Measurements from ENCODE around the gene NEK10.
"Not testable (repeated sequence)": the region's sequence is repeated elsewhere in the genome, so short reads cannot be mapped to it uniquely, and the experiment has no call there.

The NEK10 gene, protein sequence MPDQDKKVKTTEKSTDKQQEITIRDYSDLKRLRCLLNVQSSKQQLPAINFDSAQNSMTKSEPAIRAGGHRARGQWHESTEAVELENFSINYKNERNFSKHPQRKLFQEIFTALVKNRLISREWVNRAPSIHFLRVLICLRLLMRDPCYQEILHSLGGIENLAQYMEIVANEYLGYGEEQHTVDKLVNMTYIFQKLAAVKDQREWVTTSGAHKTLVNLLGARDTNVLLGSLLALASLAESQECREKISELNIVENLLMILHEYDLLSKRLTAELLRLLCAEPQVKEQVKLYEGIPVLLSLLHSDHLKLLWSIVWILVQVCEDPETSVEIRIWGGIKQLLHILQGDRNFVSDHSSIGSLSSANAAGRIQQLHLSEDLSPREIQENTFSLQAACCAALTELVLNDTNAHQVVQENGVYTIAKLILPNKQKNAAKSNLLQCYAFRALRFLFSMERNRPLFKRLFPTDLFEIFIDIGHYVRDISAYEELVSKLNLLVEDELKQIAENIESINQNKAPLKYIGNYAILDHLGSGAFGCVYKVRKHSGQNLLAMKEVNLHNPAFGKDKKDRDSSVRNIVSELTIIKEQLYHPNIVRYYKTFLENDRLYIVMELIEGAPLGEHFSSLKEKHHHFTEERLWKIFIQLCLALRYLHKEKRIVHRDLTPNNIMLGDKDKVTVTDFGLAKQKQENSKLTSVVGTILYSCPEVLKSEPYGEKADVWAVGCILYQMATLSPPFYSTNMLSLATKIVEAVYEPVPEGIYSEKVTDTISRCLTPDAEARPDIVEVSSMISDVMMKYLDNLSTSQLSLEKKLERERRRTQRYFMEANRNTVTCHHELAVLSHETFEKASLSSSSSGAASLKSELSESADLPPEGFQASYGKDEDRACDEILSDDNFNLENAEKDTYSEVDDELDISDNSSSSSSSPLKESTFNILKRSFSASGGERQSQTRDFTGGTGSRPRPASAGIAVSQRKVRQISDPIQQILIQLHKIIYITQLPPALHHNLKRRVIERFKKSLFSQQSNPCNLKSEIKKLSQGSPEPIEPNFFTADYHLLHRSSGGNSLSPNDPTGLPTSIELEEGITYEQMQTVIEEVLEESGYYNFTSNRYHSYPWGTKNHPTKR

DNA sequence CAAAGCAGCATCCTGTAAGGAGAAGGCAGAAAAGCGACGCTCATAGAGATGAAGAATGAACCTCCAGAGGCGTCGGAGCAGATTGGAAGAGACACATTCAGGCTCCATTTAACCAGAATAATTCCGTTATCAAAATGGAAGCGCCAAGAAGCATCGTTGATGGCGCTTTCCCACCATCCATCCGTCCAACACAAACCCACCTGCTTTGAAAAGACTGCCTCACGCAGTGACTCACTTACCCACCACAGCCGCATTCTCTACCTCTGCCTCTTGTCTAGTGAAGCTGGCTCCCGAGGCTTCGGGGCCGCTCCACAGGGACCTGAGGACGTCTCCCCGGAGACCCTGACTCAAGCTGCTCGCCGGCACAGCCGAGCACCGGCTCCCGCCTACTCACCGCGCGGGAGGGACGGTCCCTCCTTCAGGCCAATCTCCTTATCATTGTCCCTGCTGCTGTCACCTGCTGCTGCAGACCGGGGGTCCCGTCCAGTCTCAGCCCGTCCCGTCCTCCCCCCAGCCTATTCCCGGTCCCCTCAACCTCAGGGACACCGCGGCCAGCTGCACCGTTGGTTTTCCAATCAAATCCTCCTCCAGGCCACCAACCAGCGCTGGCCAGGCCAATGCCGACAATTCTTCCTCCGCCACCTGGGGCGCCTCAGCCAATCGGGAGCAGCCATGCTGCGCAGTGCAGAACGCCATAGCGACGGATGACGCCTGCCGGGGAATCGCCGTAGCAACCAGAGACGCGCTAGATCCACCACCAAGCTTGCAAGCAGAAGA is at the start of gene NEK10:
NEK10 (minus strand) TSS at position 553 of the 777 bp plus-strand sequence. CDS start 16,501 bp downstream, outside the sequence.
- peak; percentile 82 for DNase-seq (ENCODE audit: low read depth)

DNA sequence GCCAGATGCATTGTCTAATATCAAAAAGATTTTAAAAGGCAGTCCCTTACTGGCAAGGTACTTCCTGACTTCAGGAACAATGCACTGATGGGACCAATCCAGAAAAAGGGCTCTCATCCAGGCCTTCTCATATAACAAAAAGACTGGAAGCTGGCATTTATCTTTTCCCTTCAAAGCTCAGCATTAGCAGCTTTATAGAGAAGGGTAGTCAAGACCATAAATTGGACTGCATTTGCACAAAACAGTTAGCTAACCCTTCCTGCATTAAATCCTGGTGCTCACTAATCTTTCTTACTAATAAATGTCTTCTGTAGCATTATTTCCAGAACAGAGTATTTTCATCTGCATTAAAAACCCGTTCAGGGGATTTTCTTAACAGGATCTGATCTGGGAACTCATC is 46.0 kb upstream of the NEK10 start:
- no peak for DNase-seq (ENCODE audit: low read depth)

- DNase-seq (ENCODE audit: low read depth), result no peak
These were observed 23.9 kb upstream of the NEK10 start for GRCh38 chr3:27392950-27393679.

DNA sequence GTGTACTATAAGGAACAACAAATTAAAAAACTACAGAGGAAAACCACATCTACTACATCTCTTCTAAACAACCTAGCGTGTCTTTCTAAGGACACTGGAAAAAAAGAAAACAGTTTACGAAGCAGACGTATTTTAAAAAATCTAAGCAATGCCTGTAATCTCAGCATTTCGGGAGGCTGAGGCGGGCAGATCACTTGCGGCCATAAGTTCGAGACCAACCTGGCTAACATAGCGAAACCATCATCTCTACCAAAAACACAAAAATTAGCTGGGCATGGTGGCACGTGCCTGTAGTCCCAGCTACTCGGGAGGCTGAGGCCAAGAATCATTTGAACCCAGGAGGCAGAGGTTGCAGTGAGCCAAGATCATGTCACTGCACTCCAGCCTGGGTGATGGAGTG is 23.2 kb upstream of the NEK10 start:
- DNase-seq (ENCODE audit: low read depth), result not testable (repeated sequence)

- no peak for DNase-seq (ENCODE audit: low read depth)
These were observed 22.6 kb upstream of the NEK10 start for GRCh38 chr3:27391796-27392195.

- DNase-seq (ENCODE audit: low read depth), result no peak
These were observed 18.4 kb upstream of the NEK10 start for GRCh38 chr3:27387625-27388024.

GRCh38 chr3:27385504-27385903 is 16.3 kb upstream of the NEK10 start:
- DNase-seq (ENCODE audit: low read depth), result no peak

DNA sequence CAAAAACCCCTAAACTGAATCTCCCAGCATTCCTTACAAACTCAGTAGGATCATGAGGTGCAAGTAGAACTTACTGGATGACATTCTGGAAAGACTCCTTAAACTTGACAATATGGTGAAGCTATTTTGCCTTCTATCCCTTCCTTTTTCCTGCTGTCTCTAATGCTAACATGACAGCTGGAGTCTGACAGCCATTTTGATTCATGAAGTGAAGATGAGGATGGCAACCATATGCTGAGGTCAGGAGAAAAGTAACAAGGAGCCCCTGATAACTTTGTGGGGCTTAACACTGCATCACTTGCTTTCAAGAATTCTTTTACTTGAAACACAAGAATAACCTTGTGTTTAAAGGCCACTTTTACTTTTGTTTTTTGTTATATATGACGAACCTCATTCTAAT is 15.0 kb upstream of the NEK10 start:
- no peak for DNase-seq (ENCODE audit: low read depth)

- no peak for DNase-seq (ENCODE audit: low read depth)
These were observed 11.5 kb upstream of the NEK10 start for GRCh38 chr3:27380433-27381357.

DNA sequence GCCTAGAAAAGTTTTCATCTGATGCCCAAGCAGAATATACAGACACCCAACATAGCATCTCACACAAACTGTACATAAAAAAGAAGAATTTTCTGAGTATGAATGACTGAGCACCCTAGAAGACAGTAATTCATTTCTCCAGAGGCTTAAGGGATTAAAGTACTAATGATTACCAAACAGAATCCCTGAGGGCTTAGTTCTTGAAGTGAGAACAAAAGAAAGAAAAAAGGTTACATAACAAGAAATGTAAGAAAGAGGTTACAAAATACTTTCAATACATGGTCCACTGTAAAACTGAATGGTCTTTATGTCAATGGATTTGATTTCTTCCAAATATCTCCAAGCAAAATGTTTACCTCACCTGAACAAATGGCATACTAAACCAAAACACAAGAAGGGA is 9.1 kb upstream of the NEK10 start:
- DNase-seq (ENCODE audit: low read depth), result no peak

DNA sequence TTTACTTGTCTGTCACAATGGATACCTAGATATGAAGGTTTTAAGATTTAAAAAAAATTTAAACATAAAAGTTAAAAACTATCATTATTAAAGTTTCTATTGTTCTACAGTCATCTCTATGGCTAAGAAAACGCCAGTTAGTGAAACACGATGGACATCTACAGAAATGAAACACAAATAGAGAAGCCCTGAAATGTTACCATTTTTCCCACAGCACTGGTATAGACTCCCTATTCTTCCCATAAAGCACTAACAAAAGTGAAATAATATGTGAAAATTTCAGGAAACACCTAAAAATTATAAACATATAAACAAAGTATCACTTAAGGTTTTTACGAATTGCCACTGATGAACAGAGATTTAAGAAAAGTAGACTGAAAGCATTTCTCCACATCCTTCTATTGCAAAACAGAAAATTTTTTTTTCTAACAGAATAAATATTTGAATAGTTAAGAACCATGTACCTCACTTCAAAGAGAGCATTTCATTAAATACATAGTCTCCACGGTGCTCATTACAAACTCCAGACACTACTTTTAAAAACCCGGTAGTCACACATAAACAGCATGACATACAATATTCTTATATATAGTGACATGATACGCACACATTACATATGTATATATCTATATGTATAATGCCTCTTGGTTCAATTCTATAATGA is 7.1 kb upstream of the NEK10 start:
- no peak for DNase-seq (ENCODE audit: low read depth)

DNA sequence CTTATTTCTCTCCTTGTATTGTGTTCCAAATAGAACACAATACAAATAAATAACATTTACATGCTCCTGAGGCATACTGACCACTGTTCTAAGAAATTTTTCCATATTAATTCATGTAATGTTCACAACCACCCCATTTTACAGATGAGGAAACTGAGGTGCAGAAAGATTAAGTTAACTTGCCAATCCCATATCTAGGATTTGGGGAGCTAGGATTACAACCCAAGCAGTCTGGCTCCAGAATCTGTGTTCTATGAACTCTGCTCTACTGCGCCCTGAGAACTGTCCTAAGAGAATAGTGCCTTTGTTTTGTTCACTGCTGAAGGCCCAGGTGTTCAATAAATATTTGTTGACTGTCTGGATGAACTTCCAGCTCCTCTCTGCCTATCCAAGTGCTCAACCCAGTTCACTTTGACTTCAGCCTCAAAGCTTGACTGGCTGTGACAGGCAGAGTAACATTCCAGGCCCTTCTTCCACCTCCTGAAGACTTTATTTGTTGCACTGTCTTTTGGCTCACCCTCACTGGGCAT is 3.1 kb downstream of the NEK10 start:
- no peak for DNase-seq (ENCODE audit: low read depth)

GRCh38 chr3:27360113-27361078 is 8.8 kb downstream of the NEK10 start:
- DNase-seq (ENCODE audit: low read depth), result no peak

DNA sequence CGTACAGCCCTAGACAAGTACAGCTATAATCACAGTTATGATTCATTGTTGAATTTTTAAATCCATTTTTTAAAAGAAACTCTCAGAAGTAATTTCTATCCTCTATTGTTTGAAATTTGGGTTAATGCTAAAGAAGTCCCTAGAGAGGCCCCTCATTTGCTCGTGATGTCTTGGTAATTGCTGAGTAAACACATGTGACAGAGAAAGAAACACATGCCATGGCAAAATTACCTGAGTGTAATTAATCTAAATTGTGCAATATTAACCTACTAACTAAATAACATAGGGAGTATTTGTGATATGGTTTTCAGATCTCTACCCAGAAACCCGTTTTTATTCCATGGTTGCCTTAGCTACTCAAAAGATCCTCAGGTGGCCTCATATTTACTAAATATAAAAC is 10.8 kb downstream of the NEK10 start:
- no peak for DNase-seq (ENCODE audit: low read depth)

- DNase-seq (ENCODE audit: low read depth), result peak; percentile 27
These were observed 11.4 kb downstream of the NEK10 start for GRCh38 chr3:27357665-27358258.

DNA sequence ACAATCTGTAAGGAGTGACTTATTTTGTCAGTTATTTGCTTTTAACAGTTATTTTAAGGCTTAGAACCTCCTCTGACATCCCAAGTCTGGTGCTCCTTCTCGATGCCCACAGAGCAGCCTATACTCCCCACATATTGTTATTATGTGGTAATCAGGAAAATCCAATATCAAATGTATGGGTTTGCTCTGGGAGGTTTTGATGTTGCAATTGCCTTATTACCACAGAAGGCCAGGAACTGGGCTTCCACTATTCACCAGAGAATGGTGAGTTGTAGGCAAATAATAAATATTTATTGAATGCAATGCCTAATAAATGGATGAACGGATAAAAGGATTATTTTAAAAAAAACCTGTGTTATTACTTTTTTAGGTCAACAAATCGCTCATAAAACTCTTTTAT is 12.2 kb downstream of the NEK10 start:
- no peak for DNase-seq (ENCODE audit: low read depth)

GRCh38 chr3:27354588-27355203 is 14.5 kb downstream of the NEK10 start:
- no peak for DNase-seq (ENCODE audit: low read depth)

All from stimulated activated CD8-positive, alpha-beta memory T cell treated with anti-CD3 and anti-CD28 coated beads, Interleukin-12 subunit alpha, Interleukin-12 subunit beta, amount 100 ng/mL, for 1 hour (primary cell).